ENCODE results near the gene SART3.
"Not testable (repeated sequence)": the region's sequence is repeated elsewhere in the genome, so short reads cannot be mapped to it uniquely, and the experiment has no call there.

The SART3 gene

GRCh38 chr12:108505129-108505528, 55.8 kb downstream of the SART3 start:
- FAIRE-seq (no peak), DNase-seq (ENCODE audit: insufficient read length, low spot score) (no peak)

GRCh38 chr12:108502922-108503321, 58.1 kb downstream of the SART3 start:
- no peak for FAIRE-seq
- no peak for DNase-seq (ENCODE audit: insufficient read length, low spot score)

- no peak for FAIRE-seq
These were observed 62.8 kb downstream of the SART3 start for GRCh38 chr12:108498136-108498535.

GRCh38 chr12:108495823-108496579, 65.0 kb downstream of the SART3 start:
- FAIRE-seq (no peak), DNase-seq (ENCODE audit: insufficient read length, low spot score) (no peak)

More at GRCh38 chr12:108498136-108498535, 62.8 kb downstream of the SART3 start:
- no peak for DNase-seq (ENCODE audit: insufficient read length, low spot score)

- peak; percentile 25 for DNase-seq (ENCODE audit: insufficient read length, low spot score)
- FAIRE-seq: no peak
These were observed 65.9 kb downstream of the SART3 start for GRCh38 chr12:108495054-108495453.

- no peak for DNase-seq (ENCODE audit: insufficient read length, low spot score)
- no peak for FAIRE-seq
These were observed 69.7 kb downstream of the SART3 start for GRCh38 chr12:108491256-108491655.

GRCh38 chr12:108487029-108487428, 73.9 kb downstream of the SART3 start:
- DNase-seq (ENCODE audit: insufficient read length, low spot score); FAIRE-seq: not testable (repeated sequence)

GRCh38 chr12:108485371-108485770, 75.6 kb downstream of the SART3 start:
- DNase-seq (ENCODE audit: insufficient read length, low spot score); FAIRE-seq: not testable (repeated sequence)

GRCh38 chr12:108484845-108485244, 76.1 kb downstream of the SART3 start:
- FAIRE-seq: no peak
- DNase-seq (ENCODE audit: insufficient read length, low spot score): no peak

GRCh38 chr12:108484431-108484830, 76.5 kb downstream of the SART3 start:
- no peak for FAIRE-seq

GRCh38 chr12:108483213-108484059, 77.5 kb downstream of the SART3 start:
- no peak for FAIRE-seq
- DNase-seq (ENCODE audit: insufficient read length, low spot score): no peak

More at GRCh38 chr12:108484431-108484830, 76.5 kb downstream of the SART3 start:
- DNase-seq (ENCODE audit: insufficient read length, low spot score): no peak

GRCh38 chr12:108482717-108483212, 78.2 kb downstream of the SART3 start:
- FAIRE-seq: no peak
- no peak for DNase-seq (ENCODE audit: insufficient read length, low spot score)

GRCh38 chr12:108479364-108480070, 81.5 kb downstream of the SART3 start:
- DNase-seq (ENCODE audit: insufficient read length, low spot score) (no peak), FAIRE-seq (no peak)

GRCh38 chr12:108478611-108479206, 82.3 kb downstream of the SART3 start:
- FAIRE-seq: no peak

GRCh38 chr12:108477881-108478259, 83.1 kb downstream of the SART3 start:
- DNase-seq (ENCODE audit: insufficient read length, low spot score): no peak
- FAIRE-seq: no peak

More at GRCh38 chr12:108478611-108479206, 82.3 kb downstream of the SART3 start:
- no peak for DNase-seq (ENCODE audit: insufficient read length, low spot score)

- no peak for FAIRE-seq
- DNase-seq (ENCODE audit: insufficient read length, low spot score): no peak
These were observed 83.7 kb downstream of the SART3 start for GRCh38 chr12:108477055-108477880.

GRCh38 chr12:108475396-108475795, 85.6 kb downstream of the SART3 start:
- DNase-seq (ENCODE audit: insufficient read length, low spot score): no peak
- no peak for FAIRE-seq

GRCh38 chr12:108473400-108474055, 87.4 kb downstream of the SART3 start:
- DNase-seq (ENCODE audit: insufficient read length, low spot score) (no peak), FAIRE-seq (no peak)
